Kidney capillary endothelial cell (primary cell): ENCODE measurements around the gene ISG20L2.
"Not testable (repeated sequence)": the region's sequence is repeated elsewhere in the genome, so short reads cannot be mapped to it uniquely, and the experiment has no call there.

ENCODE experiments used
- DNase-seq: peaks from one replicate; pipeline ENCODE4 v3.0.0-alpha.2; 2018; ENCODE audit warnings: low spot score

The ISG20L2 gene

GRCh38 chr1:156728599-156729462 is at the start of gene ISG20L2:
Gene ISG20L2 (minus strand): TSS chr1:156728766. CDS start chr1:156727652, 1,114 bp downstream.
- peak; percentile 96 for DNase-seq

- DNase-seq, result no peak
Observed at GRCh38 chr1:156777573-156777972, 49.0 kb upstream of the ISG20L2 start.

DNA sequence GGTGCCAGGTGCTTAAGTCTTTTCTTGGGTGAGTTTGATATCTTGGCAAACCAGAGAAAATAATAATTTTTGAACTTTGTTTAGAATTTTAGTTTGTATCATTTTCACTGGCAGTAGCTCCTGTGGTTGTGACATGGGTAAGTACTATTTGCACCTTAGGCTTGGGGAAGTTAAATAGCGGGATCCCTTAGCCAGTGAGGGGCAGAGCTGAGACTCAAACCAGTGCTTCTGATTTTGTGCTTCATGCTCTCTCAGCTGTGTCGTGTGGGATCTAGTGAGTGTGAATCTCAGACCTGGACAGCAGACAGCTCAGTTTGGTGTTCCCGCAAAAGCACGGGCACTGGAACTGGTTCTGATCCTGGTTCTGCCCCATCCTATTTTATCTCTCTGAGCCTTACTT is 48.4 kb upstream of the ISG20L2 start:
- no peak for DNase-seq

DNA sequence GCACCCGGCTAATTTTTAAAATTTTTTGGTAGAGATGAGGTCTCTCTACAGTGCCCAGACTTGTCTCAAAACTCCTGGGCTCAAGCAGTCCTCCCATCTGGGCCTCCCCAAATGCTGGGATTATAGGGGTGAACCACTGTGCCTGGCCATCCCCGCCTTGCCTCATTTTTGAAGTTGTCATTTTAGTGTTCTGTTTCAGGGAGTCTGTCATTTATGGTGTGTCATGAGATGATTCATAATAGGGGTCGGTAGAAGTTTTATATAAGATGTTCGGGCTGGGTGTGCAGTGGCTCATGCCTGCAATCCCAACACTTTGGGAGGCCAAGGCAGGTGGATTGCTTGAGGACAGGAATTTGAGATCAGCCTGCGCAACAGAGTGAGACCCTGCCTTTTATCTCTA is 47.2 kb upstream of the ISG20L2 start:
- no peak for DNase-seq

GRCh38 chr1:156773607-156774006 is 45.0 kb upstream of the ISG20L2 start:
- DNase-seq, result no peak

- no peak for DNase-seq
Observed at GRCh38 chr1:156772728-156773497, 44.3 kb upstream of the ISG20L2 start.

- no peak for DNase-seq
Observed at GRCh38 chr1:156772222-156772621, 43.7 kb upstream of the ISG20L2 start.

DNA sequence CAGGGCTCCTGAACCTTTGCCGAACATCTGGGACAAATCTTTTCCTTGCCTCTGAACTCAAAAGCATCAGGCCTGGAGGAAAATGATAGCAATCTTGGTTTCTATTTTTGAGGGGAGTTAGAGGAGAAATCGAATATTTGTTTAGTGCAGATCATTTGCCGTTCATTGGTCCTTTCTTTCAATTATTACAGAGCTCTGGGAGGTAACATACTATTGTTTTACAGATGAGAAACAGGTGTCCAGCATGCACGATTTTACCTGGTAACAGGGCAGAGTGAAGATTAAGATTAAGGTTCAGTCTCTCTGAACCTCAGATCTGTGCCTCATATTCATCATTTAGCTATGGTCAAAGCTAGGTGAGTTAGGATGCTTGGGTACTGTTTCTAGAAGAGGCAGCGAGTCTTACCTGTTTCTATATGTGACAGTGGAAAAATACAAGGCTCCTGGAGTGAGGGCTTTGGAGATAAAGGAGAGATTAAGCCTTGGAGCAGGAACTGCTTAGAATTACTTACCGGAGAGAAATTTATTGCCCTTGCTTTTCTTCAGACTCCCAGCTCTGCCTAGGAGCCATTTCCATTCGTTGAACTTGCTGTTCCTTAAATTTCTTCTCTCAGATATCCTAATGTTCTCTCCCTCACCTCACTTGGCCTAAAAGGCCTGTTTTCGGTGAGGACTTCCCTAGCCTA is 40.2 kb upstream of the ISG20L2 start:
- no peak for DNase-seq

GRCh38 chr1:156767879-156768604 is 39.5 kb upstream of the ISG20L2 start:
- no peak for DNase-seq

GRCh38 chr1:156767101-156767878 is 38.7 kb upstream of the ISG20L2 start, which contains the start of gene PRCC:
Gene PRCC (plus strand): TSS chr1:156767535. CDS start chr1:156767772, 237 bp downstream.
- peak; percentile 99 for DNase-seq

- no peak for DNase-seq
Observed at GRCh38 chr1:156766298-156767100, 37.9 kb upstream of the ISG20L2 start.

DNA sequence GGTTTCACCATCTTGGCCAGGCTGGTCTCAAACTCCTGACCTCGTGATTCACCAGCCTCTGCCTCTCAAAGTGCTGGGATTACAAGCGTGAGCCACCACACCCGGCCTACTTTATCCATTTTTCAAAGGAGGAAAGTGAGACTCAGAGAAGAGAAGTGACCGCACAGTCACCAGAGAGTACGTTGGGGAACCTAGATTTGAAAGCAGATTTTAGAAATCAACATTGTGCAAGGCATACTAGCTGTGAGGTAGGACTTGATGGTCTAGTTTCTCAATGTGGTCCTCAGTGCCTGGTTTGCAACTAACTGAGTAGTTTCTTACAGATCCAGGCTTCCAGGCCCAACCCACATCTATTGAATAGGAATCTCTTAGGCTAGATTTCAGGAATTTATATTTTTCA is 37.1 kb upstream of the ISG20L2 start:
- DNase-seq, result no peak

GRCh38 chr1:156765136-156765535 is 36.6 kb upstream of the ISG20L2 start:
- not testable (repeated sequence) for DNase-seq

DNA sequence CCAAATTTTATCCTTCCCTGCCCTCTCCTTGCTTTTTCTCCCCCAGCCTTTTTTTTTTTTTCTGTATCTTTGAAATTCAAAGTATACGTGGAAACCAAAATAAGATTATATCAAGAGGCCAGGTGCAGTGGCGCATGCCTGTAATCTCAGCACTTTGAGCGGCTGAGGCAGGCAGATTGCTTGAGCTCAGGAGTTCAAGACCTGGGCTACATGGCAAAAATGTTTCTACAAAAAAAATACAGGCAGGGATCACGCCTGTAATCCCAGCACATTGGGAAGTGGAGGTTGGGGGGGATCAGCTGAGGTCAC is 32.2 kb upstream of the ISG20L2 start:
- DNase-seq, result no peak

DNA sequence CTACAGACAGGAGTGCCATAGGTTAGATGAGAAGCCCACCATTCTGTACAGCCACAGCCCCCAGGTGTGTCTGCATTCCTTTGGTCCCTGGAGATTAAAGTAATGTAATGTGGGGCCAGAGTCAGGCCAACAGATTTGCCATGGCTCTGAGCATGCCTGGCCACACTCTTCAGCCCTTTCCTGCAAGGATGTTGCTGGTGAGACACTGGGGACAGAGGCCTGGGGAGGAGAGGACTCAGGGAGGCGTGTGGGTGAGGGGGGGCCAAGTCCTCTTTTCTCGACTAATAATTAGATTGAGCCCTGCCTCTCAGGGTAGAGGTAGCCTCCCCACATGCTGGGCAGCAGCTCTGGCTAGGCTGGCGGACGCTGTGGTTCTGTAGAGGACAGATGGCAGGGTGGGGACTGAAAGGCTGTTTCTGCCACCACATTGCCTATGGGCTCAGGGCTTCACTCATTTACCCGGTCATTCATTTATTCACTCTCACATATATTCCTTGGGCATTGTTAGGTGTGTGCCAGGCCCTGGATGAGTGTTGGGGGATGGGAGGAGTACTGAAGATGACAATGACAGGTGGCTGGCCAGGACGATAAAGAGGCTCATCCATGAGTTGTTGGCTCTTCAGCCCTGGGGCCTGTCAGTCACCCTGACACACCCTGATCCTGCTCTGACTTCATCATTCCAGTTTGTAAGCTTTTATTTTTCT is 31.7 kb upstream of the ISG20L2 start:
- no peak for DNase-seq

DNA sequence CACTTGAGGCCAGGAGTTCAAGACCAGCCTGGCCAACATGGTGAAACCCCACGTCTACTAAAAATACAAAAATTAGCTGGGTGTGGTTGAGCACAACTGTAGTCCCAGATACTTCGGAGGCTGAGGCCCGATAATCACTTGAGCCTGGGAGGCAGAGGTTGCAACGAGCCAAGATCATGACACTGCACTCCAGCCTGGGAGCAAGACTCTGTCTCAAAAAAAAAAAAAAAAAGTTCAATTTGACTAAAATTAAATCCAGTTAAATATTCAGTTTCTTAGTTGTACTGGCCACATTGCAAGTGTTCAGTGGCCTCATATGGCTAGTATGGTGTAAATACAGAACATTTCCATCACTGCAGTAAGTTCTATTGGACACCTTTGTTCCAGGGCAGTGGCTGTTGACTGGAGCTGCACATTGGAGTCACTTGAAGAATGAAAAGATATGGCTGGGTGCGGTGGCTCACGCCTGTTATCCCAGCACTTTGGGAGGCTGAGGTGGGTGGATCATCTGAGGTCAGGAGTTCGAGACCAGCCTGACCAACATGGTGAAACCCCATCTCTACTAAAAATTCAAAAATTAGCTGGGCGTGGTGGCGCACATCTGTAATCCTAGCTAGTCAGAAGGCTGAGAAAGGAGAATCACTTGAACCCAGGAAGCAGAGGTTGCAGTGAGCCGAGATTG is 29.1 kb upstream of the ISG20L2 start:
- not testable (repeated sequence) for DNase-seq

DNA sequence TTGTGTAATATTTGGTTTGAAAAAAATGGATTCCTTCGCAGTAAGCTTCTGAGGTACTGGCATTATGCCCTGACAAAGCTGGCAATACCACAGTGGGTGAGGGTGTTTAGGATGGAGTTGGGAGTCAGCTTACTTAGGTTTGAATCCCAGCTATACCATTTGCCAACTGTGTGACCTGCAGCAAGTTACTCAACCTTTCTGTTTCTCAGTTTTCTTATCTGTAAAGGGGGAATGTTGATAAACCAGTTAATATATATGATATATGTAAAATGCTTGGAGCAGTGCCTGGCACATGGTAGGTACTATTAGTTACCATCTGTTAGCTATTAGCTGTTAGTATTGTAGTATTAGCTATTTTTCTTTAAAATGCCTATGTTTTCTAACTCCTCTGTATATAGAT is 27.8 kb upstream of the ISG20L2 start:
- no peak for DNase-seq

- no peak for DNase-seq
Observed at GRCh38 chr1:156755527-156755950, 27.0 kb upstream of the ISG20L2 start.

- no peak for DNase-seq
Observed at GRCh38 chr1:156754219-156754618, 25.7 kb upstream of the ISG20L2 start.
